ENCODE results near the gene DPP3. TPM values are rescaled to one million over a fixed set of nuclear protein-coding genes. Genes with fewer than 3 reads are reported as not detected.

DPP3 gene
- total RNA-seq, 1 experiment from 2014 or later: 86.7 TPM

DNA sequence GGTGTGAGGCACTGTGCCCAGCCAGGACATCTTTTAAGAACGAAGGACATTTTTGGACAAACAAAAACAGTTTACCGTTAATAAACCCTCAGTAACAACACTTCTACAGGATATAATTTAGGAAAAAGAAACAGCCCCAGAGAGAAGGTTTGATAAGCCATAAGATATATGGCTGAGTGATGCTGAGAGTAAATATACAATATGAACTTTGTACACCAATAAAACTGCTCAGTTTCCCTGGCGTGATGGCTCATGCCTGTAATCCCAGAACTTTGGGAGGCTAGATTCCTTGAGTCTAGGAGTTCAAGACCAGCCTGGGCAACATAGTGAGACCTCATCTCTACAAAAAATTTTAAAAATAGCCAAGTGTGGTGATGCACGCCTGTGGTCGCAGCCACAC, 18.3 kb downstream of the DPP3 start:
- H3K4me3 Mint-ChIP-seq: no peak overlapping the region
- H3K27ac Mint-ChIP-seq: no peak overlapping the region
- ChIA-PET CTCF (no interaction called here), POLR2A (no interaction called here)
- TF ChIP-seq FOXP1 (CRISPR knock-in tag; IDR thresholded peaks at IDR 0.05; ENCODE audit: borderline replicate concordance) (no peak), ZNF423 (CRISPR knock-in tag; IDR thresholded peaks at IDR 0.05) (no peak), CREM (CRISPR knock-in tag; IDR thresholded peaks at IDR 0.05) (no peak), ARID4B (CRISPR knock-in tag; IDR thresholded peaks at IDR 0.05; ENCODE audit: borderline replicate concordance) (no peak), ZNF396 (CRISPR knock-in tag; IDR thresholded peaks at IDR 0.05; ENCODE audit: borderline replicate concordance) (no peak), IRF2 (CRISPR knock-in tag; IDR thresholded peaks at IDR 0.05; ENCODE audit: borderline replicate concordance, low read depth) (no peak), ZBTB21 (CRISPR knock-in tag; IDR thresholded peaks at IDR 0.05; ENCODE audit: borderline replicate concordance) (no peak), GRHL2 (CRISPR knock-in tag; IDR thresholded peaks at IDR 0.05; ENCODE audit: insufficient replicate concordance, severe bottlenecking) (no peak), ATF2 (CRISPR knock-in tag; IDR thresholded peaks at IDR 0.05; ENCODE audit: borderline replicate concordance, low read depth) (no peak), CBFB (CRISPR knock-in tag; IDR thresholded peaks at IDR 0.05; ENCODE audit: low read depth) (no peak), ZNF416 (CRISPR knock-in tag; IDR thresholded peaks at IDR 0.05) (no peak), RELA (CRISPR knock-in tag; IDR thresholded peaks at IDR 0.05; ENCODE audit: borderline replicate concordance) (no peak), NR1H2 (CRISPR knock-in tag; IDR thresholded peaks at IDR 0.05) (no peak)
- TF ChIP-seq, protein P1, sequence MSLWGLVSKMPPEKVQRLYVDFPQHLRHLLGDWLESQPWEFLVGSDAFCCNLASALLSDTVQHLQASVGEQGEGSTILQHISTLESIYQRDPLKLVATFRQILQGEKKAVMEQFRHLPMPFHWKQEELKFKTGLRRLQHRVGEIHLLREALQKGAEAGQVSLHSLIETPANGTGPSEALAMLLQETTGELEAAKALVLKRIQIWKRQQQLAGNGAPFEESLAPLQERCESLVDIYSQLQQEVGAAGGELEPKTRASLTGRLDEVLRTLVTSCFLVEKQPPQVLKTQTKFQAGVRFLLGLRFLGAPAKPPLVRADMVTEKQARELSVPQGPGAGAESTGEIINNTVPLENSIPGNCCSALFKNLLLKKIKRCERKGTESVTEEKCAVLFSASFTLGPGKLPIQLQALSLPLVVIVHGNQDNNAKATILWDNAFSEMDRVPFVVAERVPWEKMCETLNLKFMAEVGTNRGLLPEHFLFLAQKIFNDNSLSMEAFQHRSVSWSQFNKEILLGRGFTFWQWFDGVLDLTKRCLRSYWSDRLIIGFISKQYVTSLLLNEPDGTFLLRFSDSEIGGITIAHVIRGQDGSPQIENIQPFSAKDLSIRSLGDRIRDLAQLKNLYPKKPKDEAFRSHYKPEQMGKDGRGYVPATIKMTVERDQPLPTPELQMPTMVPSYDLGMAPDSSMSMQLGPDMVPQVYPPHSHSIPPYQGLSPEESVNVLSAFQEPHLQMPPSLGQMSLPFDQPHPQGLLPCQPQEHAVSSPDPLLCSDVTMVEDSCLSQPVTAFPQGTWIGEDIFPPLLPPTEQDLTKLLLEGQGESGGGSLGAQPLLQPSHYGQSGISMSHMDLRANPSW (CRISPR knock-in tag; conservative IDR thresholded peaks at IDR 0.05; ENCODE audit: low read depth): no peak
- TF ChIP-seq, protein P2, sequence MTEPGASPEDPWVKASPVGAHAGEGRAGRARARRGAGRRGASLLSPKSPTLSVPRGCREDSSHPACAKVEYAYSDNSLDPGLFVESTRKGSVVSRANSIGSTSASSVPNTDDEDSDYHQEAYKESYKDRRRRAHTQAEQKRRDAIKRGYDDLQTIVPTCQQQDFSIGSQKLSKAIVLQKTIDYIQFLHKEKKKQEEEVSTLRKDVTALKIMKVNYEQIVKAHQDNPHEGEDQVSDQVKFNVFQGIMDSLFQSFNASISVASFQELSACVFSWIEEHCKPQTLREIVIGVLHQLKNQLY (CRISPR knock-in tag; IDR thresholded peaks at IDR 0.05): no peak
- no peaks in the 10 kb centered on the region for H3K9me3 Mint-ChIP-seq
- peaks cover 20% of the 10 kb centered on the region; the same call in 1 of the 2 replicates for H3K36me3 Mint-ChIP-seq
- no peak for DNase-seq (ENCODE audit: low spot score)
- H3K4me1 Mint-ChIP-seq: no peaks in the 10 kb centered on the region
- no peak for ATAC-seq
- H3K27me3 Mint-ChIP-seq (ENCODE audit: low read depth): no peaks in the 10 kb centered on the region

DNA sequence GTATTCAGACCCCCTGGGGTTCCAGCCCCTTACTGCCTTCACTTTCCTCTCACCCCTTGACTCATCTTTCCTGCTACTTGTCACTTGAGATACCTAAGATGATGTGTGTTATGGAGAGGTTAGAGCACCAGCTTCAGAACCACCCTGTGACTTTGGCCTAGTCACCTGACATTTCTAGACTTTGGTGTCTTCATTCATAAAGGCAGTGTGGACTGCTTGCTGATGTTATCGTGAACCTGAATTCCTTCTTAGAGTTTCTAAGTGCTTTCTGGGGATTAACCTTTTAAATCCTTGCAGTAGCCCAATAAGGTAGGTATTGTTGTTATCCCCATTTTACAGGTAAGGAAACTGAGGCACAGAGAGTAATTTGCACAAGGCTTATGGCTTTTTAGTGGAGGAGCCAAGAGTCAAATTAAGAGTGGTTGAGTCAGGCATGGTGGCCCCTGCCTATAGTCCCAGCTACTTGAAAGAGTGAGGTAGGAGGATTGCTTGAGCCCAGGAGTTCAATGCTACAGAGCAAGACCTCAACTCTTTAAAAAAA, 25.1 kb downstream of the DPP3 start:
- Mint-ChIP-seq H3K36me3 (peaks cover 4% of the 10 kb centered on the region; the same call in 1 of the 2 replicates), H3K9me3 (no peaks in the 10 kb centered on the region), H3K4me3 (no peak overlapping the region), H3K27ac (0 out of 2 replicates have a peak overlapping the region, but pooled peaks have one; percentile 8), H3K4me1 (no peaks in the 10 kb centered on the region), H3K27me3 (ENCODE audit: low read depth) (no peaks in the 10 kb centered on the region)
- no peak for DNase-seq (ENCODE audit: low spot score)
- ChIA-PET CTCF (interaction anchor here (1.7 kb wide), 1 partner anchor 14 kb away, joined by 8 read pairs; no protein-coding TSS in a partner anchor), POLR2A (no interaction called here)
- ATAC-seq: no peak
- no peak for TF ChIP-seq ZNF425 (CRISPR knock-in tag; conservative IDR thresholded peaks at IDR 0.05)
- TF ChIP-seq, protein P3, sequence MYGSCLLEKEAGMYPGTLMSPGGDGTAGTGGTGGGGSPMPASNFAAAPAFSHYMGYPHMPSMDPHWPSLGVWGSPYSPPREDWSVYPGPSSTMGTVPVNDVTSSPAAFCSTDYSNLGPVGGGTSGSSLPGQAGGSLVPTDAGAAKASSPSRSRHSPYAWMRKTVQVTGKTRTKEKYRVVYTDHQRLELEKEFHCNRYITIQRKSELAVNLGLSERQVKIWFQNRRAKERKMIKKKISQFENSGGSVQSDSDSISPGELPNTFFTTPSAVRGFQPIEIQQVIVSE (CRISPR knock-in tag; IDR thresholded peaks at IDR 0.05; ENCODE audit: borderline replicate concordance): no peak
- TF ChIP-seq, protein P4, sequence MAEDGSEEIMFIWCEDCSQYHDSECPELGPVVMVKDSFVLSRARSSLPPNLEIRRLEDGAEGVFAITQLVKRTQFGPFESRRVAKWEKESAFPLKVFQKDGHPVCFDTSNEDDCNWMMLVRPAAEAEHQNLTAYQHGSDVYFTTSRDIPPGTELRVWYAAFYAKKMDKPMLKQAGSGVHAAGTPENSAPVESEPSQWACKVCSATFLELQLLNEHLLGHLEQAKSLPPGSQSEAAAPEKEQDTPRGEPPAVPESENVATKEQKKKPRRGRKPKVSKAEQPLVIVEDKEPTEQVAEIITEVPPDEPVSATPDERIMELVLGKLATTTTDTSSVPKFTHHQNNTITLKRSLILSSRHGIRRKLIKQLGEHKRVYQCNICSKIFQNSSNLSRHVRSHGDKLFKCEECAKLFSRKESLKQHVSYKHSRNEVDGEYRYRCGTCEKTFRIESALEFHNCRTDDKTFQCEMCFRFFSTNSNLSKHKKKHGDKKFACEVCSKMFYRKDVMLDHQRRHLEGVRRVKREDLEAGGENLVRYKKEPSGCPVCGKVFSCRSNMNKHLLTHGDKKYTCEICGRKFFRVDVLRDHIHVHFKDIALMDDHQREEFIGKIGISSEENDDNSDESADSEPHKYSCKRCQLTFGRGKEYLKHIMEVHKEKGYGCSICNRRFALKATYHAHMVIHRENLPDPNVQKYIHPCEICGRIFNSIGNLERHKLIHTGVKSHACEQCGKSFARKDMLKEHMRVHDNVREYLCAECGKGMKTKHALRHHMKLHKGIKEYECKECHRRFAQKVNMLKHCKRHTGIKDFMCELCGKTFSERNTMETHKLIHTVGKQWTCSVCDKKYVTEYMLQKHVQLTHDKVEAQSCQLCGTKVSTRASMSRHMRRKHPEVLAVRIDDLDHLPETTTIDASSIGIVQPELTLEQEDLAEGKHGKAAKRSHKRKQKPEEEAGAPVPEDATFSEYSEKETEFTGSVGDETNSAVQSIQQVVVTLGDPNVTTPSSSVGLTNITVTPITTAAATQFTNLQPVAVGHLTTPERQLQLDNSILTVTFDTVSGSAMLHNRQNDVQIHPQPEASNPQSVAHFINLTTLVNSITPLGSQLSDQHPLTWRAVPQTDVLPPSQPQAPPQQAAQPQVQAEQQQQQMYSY (CRISPR knock-in tag; IDR thresholded peaks at IDR 0.05): no peak

Measured in WTC11 (cell line).